A204.1 (cell line): ENCODE data around the gene SUB1.
"Not testable (repeated sequence)": the region's sequence is repeated elsewhere in the genome, so short reads cannot be mapped to it uniquely, and the experiment has no call there.

ENCODE experiments used
- FAIRE-seq: peaks from 2 replicates; lab custom pipeline; 2012; peaks lifted over from hg19 to GRCh38; lab: Jason Lieb, UNC

Gene SUB1

GRCh38 chr5:32601623-32602295 lies 16.4 kb downstream of the SUB1 start:
- FAIRE-seq = no peak

- FAIRE-seq = no peak
Measured at GRCh38 chr5:32602906-32603305, 17.5 kb downstream of the SUB1 start.

- no peak for FAIRE-seq
Measured at GRCh38 chr5:32604800-32605765, 19.7 kb downstream of the SUB1 start.

- FAIRE-seq = no peak
Measured at GRCh38 chr5:32605766-32606152, 20.4 kb downstream of the SUB1 start.

- FAIRE-seq = no peak
Measured at GRCh38 chr5:32612134-32612888, 27.0 kb downstream of the SUB1 start.

GRCh38 chr5:32613050-32613672 lies 27.8 kb downstream of the SUB1 start:
- peak; percentile 96 for FAIRE-seq

GRCh38 chr5:32615236-32615635 lies 29.9 kb downstream of the SUB1 start:
- no peak for FAIRE-seq

- FAIRE-seq = no peak
Measured at GRCh38 chr5:32618962-32619361, 33.6 kb downstream of the SUB1 start.

- FAIRE-seq = no peak
Measured at GRCh38 chr5:32621256-32621655, 35.9 kb downstream of the SUB1 start.

GRCh38 chr5:32625106-32625505 lies 39.7 kb downstream of the SUB1 start:
- no peak for FAIRE-seq

- FAIRE-seq = no peak
Measured at GRCh38 chr5:32625547-32625946, 40.2 kb downstream of the SUB1 start.

- FAIRE-seq = no peak
Measured at GRCh38 chr5:32627219-32627870, 42.0 kb downstream of the SUB1 start.

- FAIRE-seq = no peak
Measured at GRCh38 chr5:32628049-32628844, 42.9 kb downstream of the SUB1 start.

- no peak for FAIRE-seq
Measured at GRCh38 chr5:32630867-32631491, 45.6 kb downstream of the SUB1 start.

- FAIRE-seq = not testable (repeated sequence)
Measured at GRCh38 chr5:32633017-32633416, 47.7 kb downstream of the SUB1 start.

GRCh38 chr5:32638309-32638708 lies 53.0 kb downstream of the SUB1 start:
- no peak for FAIRE-seq

GRCh38 chr5:32639943-32640342 lies 54.6 kb downstream of the SUB1 start:
- FAIRE-seq = no peak

GRCh38 chr5:32642276-32643002 lies 57.1 kb downstream of the SUB1 start:
- FAIRE-seq = no peak

- no peak for FAIRE-seq
Measured at GRCh38 chr5:32645246-32645645, 59.9 kb downstream of the SUB1 start.
